ENCODE results near the gene SNED1.

The SNED1 gene

DNA sequence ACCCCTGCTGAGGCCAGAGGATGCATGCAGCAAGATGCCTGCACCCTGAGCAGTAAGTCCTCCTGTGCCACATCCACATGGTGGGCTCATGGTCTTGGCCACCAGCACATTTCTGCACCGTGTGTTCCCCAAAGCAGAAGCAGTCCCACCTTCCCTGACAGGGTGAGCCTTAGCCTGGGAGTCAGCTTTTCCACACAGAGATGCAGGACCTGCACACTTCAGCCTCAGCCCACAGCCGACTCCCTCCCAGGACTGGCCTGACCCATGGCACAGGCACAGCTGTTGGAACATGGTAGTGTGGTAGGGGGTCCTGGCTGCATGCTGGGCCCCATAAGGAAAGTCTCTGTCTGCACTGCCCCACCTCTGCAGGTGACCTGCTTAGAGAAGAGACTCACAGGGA is 5.0 kb downstream of the SNED1 start:
- no peaks in the 10 kb centered on the region for H3K36me3 ChIP-seq
- H3K9me3 ChIP-seq = 0 out of 2 replicates have a peak, but pooled peaks cover 2% of the 10 kb centered on the region
- no peak for DNase-seq
- TF ChIP-seq CTCF (IDR thresholded peaks at IDR 0.05; ENCODE audit: low read depth, low read length) = no peak
- no peaks in the 10 kb centered on the region for H3K4me1 ChIP-seq
- H3K4me3 ChIP-seq (ENCODE audit: low read depth, low read length) = no peak overlapping the region
- H3K27me3 ChIP-seq = peaks cover 9% of the 10 kb centered on the region

- no peak for TF ChIP-seq CTCF (IDR thresholded peaks at IDR 0.05; ENCODE audit: low read depth, low read length)
- peaks cover 4% of the 10 kb centered on the region for H3K27me3 ChIP-seq
- no peak overlapping the region for H3K4me3 ChIP-seq (ENCODE audit: low read depth, low read length)
Observed at GRCh38 chr2:241003830-241004564, 5.6 kb downstream of the SNED1 start.

GRCh38 chr2:241005569-241005968 is 7.2 kb downstream of the SNED1 start:
- no peaks in the 10 kb centered on the region for H3K36me3 ChIP-seq
- H3K4me1 ChIP-seq = no peaks in the 10 kb centered on the region
- no peak for TF ChIP-seq CTCF (IDR thresholded peaks at IDR 0.05; ENCODE audit: low read depth, low read length)
- 0 out of 2 replicates have a peak, but pooled peaks cover 2% of the 10 kb centered on the region for H3K9me3 ChIP-seq
- no peak overlapping the region for H3K4me3 ChIP-seq (ENCODE audit: low read depth, low read length)
- no peaks in the 10 kb centered on the region for H3K27me3 ChIP-seq
- DNase-seq = no peak

More at GRCh38 chr2:241003830-241004564, 5.6 kb downstream of the SNED1 start:
- DNase-seq = no peak
- H3K36me3 ChIP-seq = no peaks in the 10 kb centered on the region
- no peaks in the 10 kb centered on the region for H3K4me1 ChIP-seq
- 0 out of 2 replicates have a peak, but pooled peaks cover 2% of the 10 kb centered on the region for H3K9me3 ChIP-seq

DNA sequence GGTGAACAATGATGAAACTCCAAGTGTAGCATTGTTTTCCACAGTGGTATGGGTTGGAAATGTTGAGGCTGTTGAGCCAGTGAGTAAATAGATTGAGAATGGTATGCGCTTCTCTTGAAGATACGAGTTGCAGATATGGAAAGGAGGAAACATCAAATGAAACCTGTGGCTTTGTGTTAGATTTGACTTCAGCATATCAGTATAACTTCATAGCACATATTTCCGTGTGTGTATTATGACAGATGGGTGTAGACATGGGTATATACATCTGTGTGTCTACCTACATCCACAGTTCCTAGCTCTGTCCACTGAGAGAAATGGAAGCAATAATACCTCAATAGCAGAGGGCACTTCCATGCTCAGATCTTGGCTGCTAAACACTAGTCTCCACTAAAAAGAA is 8.0 kb downstream of the SNED1 start:
- 0 out of 2 replicates have a peak, but pooled peaks cover 2% of the 10 kb centered on the region for H3K9me3 ChIP-seq
- no peaks in the 10 kb centered on the region for H3K4me1 ChIP-seq
- no peaks in the 10 kb centered on the region for H3K27me3 ChIP-seq
- no peak for DNase-seq
- no peak overlapping the region for H3K4me3 ChIP-seq (ENCODE audit: low read depth, low read length)
- no peaks in the 10 kb centered on the region for H3K36me3 ChIP-seq
- TF ChIP-seq CTCF (IDR thresholded peaks at IDR 0.05; ENCODE audit: low read depth, low read length) = no peak

- Histone ChIP-seq H3K36me3 (no peaks in the 10 kb centered on the region), H3K4me1 (no peaks in the 10 kb centered on the region), H3K9me3 (0 out of 2 replicates have a peak, but pooled peaks cover 2% of the 10 kb centered on the region), H3K27me3 (no peaks in the 10 kb centered on the region), H3K4me3 (ENCODE audit: low read depth, low read length) (no peak overlapping the region)
- DNase-seq = no peak
- no peak for TF ChIP-seq CTCF (IDR thresholded peaks at IDR 0.05; ENCODE audit: low read depth, low read length)
Observed at GRCh38 chr2:241007111-241007510, 8.7 kb downstream of the SNED1 start.
